HG02763 (cell line): Measurements from ENCODE around the gene ST6GALNAC3.
"Not testable (repeated sequence)": the region's sequence is repeated elsewhere in the genome, so short reads cannot be mapped to it uniquely, and the experiment has no call there.

ENCODE experiments used
- ATAC-seq: cut with Tn5 transposase; IDR thresholded peaks from one replicate; pipeline ENCODE4 v1.9.1; 2021; ENCODE audit warnings: mild to moderate bottlenecking, moderate library complexity; ENCODE audit not compliant: unreplicated experiment

Gene ST6GALNAC3

DNA sequence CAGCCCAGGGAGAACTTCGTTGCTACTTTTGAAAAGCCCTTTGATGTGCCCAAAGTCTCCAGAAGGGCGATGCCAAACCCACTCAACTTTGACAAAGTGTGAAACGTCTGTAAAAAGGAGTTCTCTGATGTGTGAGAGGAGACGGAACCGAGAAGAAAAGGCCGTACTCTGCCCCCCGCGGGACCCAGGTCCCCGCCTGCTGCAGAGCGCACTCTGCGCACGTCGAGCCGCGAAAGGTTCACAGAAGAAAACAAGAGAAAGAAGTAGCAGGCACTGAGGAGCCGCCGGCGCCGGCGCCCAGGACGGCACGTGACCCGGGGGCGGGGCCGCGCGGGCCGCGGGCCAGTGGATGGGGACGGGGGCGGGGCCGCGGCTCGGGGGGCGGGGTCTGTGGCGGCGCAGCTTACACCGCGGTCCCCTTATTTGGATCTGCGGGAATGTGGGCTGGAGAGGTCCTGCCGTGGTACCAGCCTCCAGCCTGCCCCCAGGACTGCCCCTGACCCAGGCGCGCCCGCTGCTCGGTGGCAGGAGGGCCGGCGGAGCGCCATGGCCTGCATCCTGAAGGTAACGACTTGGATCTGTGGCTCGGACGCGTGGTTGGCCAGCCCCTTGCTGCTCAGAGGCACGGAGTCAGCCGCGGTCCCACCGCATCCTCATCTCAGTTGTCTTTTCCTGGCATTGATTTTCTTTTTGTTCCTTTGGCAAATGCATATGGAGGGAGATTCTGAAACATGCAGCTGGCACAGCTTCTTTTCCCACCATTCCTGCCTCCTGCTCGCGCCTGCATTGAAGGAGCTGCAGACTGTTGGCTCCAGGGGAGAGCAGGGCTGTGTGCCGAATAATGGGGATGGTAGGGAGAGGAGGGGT, at the start of gene ST6GALNAC3:
ST6GALNAC3 (plus strand) TSS at position 426 of the 867 bp plus-strand sequence.
- peak; percentile 89 for ATAC-seq

DNA sequence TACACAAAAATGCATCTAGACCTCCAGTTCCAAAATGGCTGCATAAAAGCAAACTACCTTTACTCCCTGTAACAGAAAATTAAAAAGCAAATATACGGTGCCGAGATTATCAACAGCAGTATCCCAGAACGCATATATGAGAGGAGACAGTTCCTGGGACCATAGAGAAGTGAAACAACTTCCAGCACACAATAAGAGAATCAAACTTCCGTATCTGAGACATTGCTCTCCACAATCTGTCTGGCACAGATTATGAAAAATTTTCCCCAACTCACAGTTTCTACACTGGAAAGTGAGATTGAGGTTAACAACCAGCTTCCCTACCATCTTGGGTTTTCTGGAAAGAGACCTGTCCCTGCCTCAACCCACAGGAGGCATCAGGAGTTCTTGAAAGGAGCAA, 47.2 kb upstream of the ST6GALNAC3 start:
- no peak for ATAC-seq

DNA sequence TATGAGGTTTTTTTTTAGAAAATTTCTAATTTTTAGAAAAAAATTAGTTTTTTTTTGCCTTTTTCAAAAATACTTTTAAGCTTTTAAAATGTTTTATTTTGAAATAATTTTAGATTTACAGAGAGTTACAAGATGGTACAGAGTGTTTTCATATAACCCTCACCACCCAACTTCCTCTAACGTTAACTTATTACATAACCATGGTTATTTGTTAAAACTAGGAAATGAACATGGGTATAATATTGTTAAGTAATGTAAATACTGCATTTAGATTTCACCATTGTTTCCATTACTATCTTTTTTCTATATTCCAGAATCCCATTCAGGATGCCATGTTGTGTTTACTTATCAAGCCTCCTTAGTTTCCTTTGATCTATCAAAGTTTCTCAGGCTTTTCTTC, 45.2 kb upstream of the ST6GALNAC3 start:
- ATAC-seq: no peak

DNA sequence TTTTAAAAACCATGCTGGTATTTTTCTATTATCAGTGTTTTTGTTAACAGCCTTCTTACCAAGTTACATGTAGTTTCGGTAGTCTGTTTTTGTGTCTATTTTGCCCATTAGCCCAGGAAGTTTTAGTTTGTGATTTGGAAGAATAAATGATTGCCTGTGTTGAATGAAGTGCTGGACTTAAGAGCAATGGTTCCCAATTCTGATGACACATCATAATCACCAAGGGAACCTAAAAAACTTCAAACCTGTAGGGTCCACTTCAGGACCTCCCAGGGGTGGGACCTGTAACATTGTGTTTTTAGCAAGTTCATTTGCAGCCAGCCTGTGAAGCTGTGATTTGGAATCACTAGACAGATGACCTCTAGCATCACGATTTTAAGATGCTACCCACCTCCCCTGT, 43.0 kb upstream of the ST6GALNAC3 start:
- ATAC-seq: no peak

DNA sequence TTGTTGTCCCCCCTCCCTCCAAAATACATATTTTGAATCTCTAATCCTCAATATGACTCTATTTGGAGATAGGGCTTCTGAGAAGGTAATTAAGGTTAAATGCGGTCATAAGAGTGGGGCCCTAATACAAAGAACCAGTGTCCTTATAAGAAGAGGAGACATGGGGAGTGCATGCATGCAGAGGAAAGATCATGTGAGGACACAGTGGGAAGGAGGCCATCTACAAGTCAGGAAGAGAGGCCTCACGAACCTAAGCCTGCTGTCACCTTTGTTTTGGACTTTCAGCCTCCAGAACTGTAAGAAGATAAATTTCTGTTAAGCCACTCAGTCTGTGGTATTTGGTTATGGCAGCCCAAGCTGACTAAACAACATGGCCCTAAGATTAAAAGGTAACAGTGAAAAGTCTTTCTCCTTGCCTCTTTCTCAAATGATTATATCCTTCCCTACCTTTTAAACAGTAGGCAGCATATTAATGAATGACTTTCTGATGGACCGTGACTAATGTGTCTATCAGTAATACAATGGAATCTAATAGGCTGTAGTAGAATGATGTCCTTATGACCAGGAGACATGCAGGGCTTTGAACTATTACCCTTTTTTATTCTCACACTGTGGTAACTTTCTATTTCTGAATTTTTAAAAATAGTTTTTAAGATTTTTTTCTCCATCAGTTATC, 40.6 kb upstream of the ST6GALNAC3 start:
- no peak for ATAC-seq

DNA sequence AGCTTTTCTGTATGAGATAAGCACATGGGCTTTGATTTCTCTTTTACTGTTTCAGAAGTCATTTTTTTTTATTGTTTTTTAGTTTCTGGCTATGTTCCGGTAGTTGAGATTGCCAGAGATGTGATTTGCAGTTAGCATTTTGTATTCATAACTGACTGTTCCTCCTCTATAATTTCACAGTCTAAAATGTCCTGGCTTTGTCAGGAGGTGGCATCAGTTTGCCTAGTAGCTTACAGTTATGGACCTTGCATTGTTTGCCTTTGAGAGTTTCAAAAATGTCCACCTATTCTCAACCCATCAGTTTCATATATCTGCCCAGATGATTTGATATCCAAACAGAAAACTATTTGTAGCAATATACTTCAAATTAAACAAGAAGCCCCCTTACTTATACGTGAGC, 39.5 kb upstream of the ST6GALNAC3 start:
- ATAC-seq: no peak

- ATAC-seq: no peak
Observed at GRCh38 chr1:76037324-76037723, 37.2 kb upstream of the ST6GALNAC3 start.

- ATAC-seq: no peak
Observed at GRCh38 chr1:76038287-76039004, 36.1 kb upstream of the ST6GALNAC3 start.

GRCh38 chr1:76046149-76046548, 28.4 kb upstream of the ST6GALNAC3 start:
- no peak for ATAC-seq

DNA sequence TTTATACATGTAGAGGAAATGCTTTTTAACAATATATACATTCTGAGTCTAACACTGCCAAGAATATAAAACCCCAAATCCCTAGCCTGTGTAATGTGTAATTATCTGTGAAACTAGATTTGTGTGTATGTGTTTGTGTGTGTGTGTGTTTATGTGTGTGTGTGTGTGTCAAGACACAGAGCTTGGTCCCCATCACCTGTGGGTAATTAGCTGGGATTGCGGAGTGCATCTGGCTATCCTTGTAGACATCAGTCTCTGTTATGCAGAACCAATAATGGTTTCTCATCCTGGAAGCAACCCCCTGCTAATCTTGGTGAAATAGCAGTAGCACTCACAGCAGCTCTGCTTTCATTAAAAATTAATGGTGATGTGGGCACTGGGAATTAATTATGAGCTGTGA, 26.3 kb upstream of the ST6GALNAC3 start:
- no peak for ATAC-seq

- ATAC-seq: no peak
Observed at GRCh38 chr1:76048926-76049325, 25.6 kb upstream of the ST6GALNAC3 start.

GRCh38 chr1:76049498-76049897, 25.0 kb upstream of the ST6GALNAC3 start:
- no peak for ATAC-seq

GRCh38 chr1:76050073-76050472, 24.5 kb upstream of the ST6GALNAC3 start:
- ATAC-seq: not testable (repeated sequence)

DNA sequence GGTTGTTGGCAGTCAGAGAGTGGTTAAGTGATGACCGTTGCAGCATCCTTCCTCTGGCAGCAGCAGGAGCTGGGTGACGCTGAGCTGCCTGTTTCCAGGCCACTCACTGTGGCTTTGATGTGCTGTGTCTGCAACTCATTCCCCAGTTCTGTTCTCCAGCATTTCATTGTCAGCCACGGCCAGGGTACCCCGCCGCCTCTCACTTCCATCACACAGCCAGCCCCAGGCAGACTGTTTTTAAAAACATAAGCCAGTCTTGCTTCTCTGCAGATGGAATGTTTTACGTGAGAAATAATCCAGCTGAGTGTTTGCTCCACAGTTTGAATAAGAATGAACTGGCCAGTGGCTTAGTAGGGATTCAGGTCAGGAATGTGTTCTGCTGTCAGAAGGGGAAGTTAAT, 21.5 kb upstream of the ST6GALNAC3 start:
- ATAC-seq: no peak

DNA sequence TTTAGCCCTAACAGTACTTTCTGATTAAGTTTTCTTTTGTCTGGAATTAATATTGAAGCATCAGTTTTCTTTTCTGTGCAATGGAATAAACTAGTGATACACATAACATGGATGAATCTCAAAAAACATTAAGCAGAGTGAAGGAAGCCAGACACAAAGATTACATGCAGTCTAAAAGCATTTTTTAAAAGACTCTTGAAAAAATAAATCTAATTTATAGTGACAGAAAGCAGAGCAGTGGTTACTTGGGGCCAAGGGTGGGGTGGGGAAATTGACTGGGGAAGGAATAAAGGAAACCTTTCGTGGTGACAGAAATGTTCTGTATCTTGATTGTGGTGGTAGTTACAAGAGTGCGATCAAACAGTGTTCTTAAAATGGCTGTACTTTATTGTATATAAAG, 20.2 kb upstream of the ST6GALNAC3 start:
- ATAC-seq: no peak

DNA sequence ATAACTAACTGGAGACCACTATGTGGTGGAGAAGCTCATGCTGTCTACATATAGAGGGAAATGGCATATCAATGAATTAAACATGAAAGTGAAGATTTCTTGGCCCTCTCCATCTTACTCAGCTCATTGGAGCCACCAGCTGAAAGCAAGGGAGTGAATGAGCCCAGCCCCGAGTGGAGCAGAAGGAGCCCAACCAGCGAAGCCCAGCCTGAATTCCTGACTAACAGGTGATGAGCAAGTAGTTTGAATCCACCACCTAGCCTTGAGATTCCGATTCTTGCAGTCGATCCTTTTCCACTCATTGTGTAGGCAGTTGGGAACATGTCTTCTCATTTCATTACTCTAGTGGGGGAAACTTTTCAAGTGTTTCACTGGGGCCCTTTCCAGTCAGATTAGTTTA, 18.6 kb upstream of the ST6GALNAC3 start:
- no peak for ATAC-seq

GRCh38 chr1:76059451-76059850, 15.1 kb upstream of the ST6GALNAC3 start:
- ATAC-seq: no peak

GRCh38 chr1:76065270-76065669, 9.3 kb upstream of the ST6GALNAC3 start:
- ATAC-seq: no peak

DNA sequence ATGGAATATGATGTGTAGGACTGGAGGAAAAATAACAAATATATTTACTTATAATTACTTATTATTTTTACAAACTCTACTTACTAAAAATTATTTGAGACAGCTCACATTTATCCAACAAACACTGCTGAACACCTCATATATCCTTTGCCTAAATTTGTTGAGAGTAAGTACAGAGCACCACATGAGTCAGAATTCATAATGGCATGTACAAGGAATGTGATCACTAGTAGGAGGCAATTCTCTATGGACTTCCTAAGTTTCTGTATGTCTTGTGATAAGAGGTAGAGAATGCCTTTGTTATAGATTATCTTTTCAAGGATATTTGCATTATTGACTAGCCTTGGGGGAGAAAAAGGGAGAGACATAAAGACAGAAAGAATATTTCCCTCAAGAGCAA, 8.2 kb upstream of the ST6GALNAC3 start:
- ATAC-seq: no peak

DNA sequence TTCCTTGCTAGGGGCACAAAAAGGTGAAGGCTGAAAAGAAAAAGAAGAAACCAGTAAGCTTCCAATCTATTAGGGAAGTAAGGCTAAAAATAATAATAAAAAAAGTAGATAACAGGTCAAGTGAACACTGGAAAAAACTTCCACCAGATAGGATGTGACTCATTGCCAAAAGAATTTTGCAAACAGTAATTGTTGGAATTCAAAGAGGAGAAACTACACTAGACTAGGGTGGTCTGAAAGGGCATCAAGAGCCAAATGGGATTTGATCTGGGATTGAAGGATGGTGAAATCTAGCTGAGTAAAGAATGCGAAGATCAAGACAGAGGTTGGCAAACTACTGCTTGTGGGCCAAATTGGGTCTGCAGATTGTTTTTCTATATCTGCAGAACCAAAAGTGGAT, 6.0 kb upstream of the ST6GALNAC3 start:
- no peak for ATAC-seq

GRCh38 chr1:76068953-76069561, 5.5 kb upstream of the ST6GALNAC3 start:
- ATAC-seq: no peak
